Left renal pelvis (tissue), 4 donors: ENCODE data around the gene PHTF2. TPM values are rescaled to one million over a fixed set of nuclear protein-coding genes. Genes with fewer than 3 reads are reported as not detected.
"Not testable (repeated sequence)": the region's sequence is repeated elsewhere in the genome, so short reads cannot be mapped to it uniquely, and the experiment has no call there.

Experiments used
- DNase-seq, 4 donors: peaks; one replicate each; pipeline ENCODE4 v3.0.0-alpha.2; 2013; ENCODE audit warnings: low read depth in 4 of 4, low spot score in 3 of 4
- polyA plus RNA-seq, 4 donors: library from polyadenylated mRNA; unstranded; fragments of 120-200 nt; gene quantifications; one replicate each; pipeline ENCODE4 v1.2.1, GENCODE V29; 2013; ENCODE audit not compliant: insufficient read length in 4 of 4

The PHTF2 gene
- polyA plus RNA-seq, 4 donors = 24.9 to 34.8 (median 28.6) TPM

- DNase-seq = no peak
These were observed 27.7 kb downstream of the PHTF2 start for GRCh38 chr7:77826300-77826699.

GRCh38 chr7:77827999-77828398 lies 29.4 kb downstream of the PHTF2 start:
- no peak for DNase-seq

GRCh38 chr7:77830649-77831355 lies 32.2 kb downstream of the PHTF2 start:
- no peak for DNase-seq

DNA sequence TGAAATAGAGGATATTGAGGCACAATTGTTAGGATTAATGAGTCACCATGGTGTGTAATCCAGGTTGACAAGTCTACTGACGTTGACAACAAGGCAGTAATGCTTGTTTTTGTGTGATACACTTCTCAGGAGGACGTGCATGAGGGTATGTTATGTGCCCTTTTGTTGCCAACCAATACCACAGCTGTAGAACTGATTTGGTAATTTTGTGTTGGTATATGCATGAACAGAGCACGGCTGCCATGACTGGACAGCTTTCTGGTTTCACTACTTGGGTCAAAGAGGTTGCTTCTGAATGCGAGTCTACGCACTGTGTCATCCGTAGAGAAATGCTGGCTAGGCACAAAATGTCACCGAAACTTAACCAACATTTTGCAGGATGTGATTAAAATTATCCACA lies 32.9 kb downstream of the PHTF2 start:
- DNase-seq = no peak

GRCh38 chr7:77831953-77832352 lies 33.4 kb downstream of the PHTF2 start:
- no peak for DNase-seq

GRCh38 chr7:77833136-77833535 lies 34.6 kb downstream of the PHTF2 start:
- no peak for DNase-seq

DNA sequence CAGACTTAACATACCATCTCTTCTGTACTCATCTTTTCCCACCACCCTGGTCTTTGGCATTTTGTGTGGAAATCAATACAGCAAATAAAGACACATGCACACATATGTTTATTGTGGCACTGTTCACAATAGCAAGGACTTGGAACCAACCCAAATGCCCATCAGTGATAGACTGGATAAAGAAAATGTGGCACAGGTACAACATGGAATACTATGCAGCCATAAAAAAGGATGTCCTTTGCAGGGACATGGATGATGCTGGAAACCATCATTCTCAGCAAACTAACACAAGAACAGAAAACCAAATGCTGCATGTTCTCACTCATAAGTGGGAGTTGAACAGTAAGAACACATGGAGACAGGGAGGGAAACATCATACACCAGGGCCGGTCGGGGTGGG lies 37.9 kb downstream of the PHTF2 start:
- not testable (repeated sequence) for DNase-seq

DNA sequence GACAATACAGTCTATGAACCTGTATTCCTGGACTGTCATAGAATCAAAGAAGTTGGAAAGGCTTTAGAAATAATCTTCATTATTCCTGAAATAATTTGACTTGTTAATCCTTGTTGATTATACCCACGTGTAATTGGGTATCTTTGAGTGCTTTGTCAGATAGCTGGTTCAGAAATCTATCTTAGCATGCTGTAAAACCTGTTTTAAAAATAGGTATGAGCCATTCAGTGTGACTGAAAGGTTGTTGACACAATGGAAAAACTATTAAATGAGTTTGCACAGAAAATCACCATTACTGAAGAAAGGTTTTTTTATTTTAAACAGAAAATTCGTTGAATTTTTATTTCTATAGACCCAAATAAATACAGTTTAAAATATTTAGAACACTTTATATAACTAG lies 38.7 kb downstream of the PHTF2 start:
- no peak for DNase-seq

DNA sequence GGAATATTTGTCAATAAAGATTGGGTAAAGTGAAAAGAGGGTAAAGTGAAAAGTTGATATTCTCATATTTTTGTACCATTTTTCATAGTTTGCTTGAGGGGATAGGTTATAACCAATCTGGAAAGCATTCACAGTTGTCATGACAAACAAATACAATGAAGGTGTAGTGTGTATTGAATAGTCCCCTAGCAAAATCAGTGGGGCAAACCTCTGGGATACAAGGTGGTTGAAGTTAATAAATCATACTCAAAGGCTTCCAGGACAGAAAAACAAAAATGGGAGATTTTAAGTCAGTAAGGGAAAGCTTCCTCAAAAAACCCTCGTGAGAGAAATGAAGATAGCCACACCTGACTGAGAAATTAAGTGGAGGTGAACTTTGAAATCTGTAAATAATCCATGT lies 39.4 kb downstream of the PHTF2 start:
- no peak for DNase-seq

DNA sequence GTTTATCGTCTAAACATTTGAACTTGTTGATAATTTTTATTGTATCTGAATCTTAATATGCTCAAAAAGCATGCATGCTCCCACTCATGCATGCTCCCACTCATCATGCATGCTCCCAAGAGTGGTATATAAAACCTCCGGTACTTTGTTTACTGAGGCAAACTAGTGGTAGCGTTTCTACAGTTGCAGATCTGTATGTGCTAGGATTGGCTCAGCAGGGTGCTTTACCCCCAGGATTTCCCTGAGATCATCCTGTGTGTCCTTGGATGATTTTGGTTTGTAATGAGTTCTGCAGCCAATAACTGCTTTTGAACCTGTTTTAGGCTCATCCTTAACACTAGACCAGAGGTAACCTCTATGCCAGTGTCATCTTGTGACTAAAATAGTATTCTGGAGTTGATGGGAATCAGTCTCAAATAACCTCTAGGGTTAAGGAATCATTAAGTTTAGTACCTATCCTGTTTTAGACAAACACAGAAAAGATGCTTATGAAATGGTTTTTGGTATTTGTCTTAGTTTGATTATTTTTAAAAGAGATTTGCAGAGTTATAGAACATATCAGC lies 40.4 kb downstream of the PHTF2 start:
- no peak for DNase-seq

DNA sequence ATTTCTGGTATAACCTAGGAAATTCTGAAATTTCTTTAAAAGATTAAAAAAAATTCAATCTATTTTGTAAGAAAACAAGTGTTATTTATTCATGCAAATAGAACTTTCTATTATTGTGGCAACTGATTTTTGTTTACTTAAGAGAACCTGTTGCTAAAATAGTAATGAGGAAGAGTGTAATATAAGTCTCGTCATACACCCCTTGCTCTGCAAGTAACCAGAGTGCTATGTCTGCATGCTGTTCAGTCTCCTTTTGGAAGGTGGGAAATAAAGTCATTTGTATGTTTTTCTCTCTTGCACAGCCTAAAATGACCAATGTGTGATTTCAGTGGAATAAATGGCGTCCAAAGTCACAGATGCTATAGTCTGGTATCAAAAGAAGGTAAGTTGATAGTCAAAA lies 41.3 kb downstream of the PHTF2 start:
- no peak for DNase-seq

- no peak for DNase-seq
These were observed 44.6 kb downstream of the PHTF2 start for GRCh38 chr7:77843194-77843593.

GRCh38 chr7:77846317-77847092 lies 47.9 kb downstream of the PHTF2 start:
- no peak for DNase-seq

- no peak for DNase-seq
These were observed 57.0 kb downstream of the PHTF2 start for GRCh38 chr7:77855371-77856083.

DNA sequence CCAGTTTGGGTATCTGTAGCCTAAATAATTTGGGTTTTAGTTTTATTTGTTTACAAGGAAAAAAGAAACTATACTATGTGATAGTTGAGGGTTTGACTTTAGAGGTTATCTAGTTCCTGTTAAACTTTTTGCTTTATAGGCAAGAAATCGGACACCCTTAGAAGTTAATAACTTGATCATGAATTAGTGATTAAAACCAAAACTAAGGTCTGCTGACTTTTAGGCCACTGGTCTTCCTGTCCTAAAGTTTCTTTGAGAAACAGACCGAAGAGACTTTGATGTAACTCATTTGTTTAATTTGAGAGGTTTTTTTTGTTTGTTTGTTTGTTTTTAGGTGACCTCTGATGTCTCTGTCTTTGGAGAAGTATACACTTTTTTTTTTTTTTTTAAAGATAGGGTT lies 59.7 kb downstream of the PHTF2 start:
- DNase-seq = no peak

DNA sequence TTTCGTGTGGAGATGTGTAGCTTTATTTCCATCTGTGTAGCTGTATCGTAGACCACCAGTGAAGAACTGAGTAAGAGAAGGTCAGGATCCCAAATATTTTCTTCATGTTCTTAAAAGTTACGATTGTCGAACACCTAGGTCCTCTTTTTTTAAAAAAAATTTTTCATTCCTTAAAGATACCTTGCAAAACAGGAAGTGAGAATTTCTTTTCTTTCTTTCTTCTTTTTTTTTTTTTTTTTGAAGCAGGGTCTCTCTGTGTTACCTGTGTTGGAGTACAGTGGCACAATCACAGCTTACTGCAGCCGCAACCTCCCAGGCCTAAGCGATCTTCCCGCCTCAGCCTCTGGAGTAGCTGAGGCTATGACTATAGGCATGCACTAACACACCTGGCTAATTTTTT lies 60.8 kb downstream of the PHTF2 start:
- no peak for DNase-seq

GRCh38 chr7:77862691-77863090 lies 64.1 kb downstream of the PHTF2 start:
- no peak for DNase-seq

GRCh38 chr7:77863860-77864259 lies 65.3 kb downstream of the PHTF2 start:
- DNase-seq = no peak

DNA sequence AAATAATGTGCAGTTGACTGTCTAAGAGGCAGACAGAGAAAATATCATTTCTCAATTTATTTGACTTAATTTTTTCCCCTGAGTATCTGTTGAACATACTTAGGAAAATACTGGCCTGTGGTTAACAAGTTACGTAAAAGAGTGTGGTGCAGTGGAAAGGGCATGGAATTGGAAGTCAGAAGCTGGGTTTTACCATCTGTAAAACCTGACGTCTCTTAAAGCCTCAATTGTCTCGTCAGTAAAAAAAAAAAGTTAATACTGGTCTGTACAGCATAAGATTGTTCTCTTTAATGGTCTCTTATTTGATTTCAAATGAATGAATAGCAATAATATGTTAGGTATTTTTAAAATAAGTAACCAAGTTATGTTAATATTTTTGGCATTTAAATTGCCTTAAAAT lies 67.8 kb downstream of the PHTF2 start:
- no peak for DNase-seq

DNA sequence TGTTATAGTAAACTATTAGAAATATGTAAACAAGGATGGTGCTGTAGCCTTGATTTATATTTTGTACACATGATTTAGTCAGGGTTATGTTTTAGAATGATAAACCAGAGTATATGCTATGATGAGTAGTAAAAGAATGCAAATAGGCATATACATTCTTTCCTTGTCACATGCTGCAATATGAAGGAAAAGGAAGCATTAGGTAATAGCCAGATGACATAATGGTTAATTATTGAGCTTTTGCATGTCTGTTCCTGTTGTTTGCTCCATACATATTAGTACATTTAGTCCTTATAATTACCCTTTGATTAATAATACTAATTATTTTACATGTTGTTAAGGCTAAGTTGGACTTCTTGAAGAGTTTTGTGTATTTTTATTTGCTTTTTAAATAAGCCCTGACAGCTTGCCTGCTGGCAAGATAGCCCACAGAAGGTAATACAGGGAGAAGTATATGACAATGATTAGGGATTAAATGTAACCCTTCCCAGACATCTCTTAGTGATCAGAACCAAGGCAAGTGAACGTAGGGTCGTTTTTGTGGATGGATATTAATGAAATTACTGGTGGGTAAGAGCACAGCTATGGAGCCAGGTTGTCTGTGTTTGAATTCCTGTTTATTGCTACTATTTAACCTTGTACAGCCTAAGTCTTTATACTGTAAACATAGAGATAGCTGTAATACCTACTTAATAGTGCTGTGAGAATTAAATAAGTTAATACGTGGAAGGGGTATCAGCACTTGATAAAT lies 68.4 kb downstream of the PHTF2 start:
- DNase-seq = no peak

- DNase-seq = no peak
These were observed 68.9 kb downstream of the PHTF2 start for GRCh38 chr7:77867537-77867865.
